Endothelial cell (in vitro differentiated cells): ENCODE data around the gene RAB25. TPM values are rescaled to one million over a fixed set of nuclear protein-coding genes. Genes with fewer than 3 reads are reported as not detected.

Experiments
- DNase-seq: peaks from one replicate; pipeline ENCODE4 v3.0.0; 2021; ENCODE audit warnings: low spot score
- H3K27ac Mint-ChIP-seq: one replicate; pipeline ENCODE4 v1.8.0; 2021; ENCODE audit warnings: mixed read lengths, inconsistent platforms; ENCODE audit not compliant: unreplicated experiment
- H3K27me3 Mint-ChIP-seq: one replicate; pipeline ENCODE4 v1.8.0; 2021; ENCODE audit warnings: mild to moderate bottlenecking, moderate library complexity, mixed read lengths, inconsistent platforms; ENCODE audit not compliant: unreplicated experiment
- H3K36me3 Mint-ChIP-seq: one replicate; pipeline ENCODE4 v1.8.0; 2021; ENCODE audit warnings: mild to moderate bottlenecking, low read depth, mixed read lengths, inconsistent platforms; ENCODE audit not compliant: unreplicated experiment
- H3K4me1 Mint-ChIP-seq: one replicate; pipeline ENCODE4 v1.8.0; 2021; ENCODE audit warnings: mild to moderate bottlenecking, mixed read lengths, inconsistent platforms; ENCODE audit not compliant: unreplicated experiment
- H3K4me3 Mint-ChIP-seq: one replicate; pipeline ENCODE4 v1.8.0; 2021; ENCODE audit warnings: mild to moderate bottlenecking, mixed read lengths, inconsistent platforms; ENCODE audit not compliant: unreplicated experiment
- H3K9me3 Mint-ChIP-seq: one replicate; pipeline ENCODE4 v1.8.0; 2021; ENCODE audit warnings: mixed read lengths, inconsistent platforms; ENCODE audit not compliant: unreplicated experiment
- CTCF ChIP-seq: fragments of 200-600 bp; sonication (generic); IDR thresholded peaks from one replicate; pipeline ENCODE4 v1.5.0; 2021; ENCODE audit warnings: antibody characterized with exemption; ENCODE audit not compliant: unreplicated experiment
- total RNA-seq: library from RNA; stranded (reverse); fragmentation: NEBNext Ultra II Directional; extraction: Animal tissue kit (Norgen Biotek cat#: 25700); gene quantifications from one replicate; pipeline ENCODE4 v1.2.1, GENCODE V29; 2021; ENCODE audit not compliant: unreplicated experiment

Gene RAB25
- total RNA-seq, 1 donor from 2014 or later = 1.6 TPM

GRCh38 chr1:156104861-156105832, 44.2 kb downstream of the RAB25 start:
- Mint-ChIP-seq H3K27me3 (peaks cover 26% of the 10 kb centered on the region), H3K36me3 (peaks cover 12% of the 10 kb centered on the region), H3K9me3 (no peaks in the 10 kb centered on the region), H3K4me3 (peak overlapping the region; percentile 81), H3K4me1 (peaks cover 64% of the 10 kb centered on the region), H3K27ac (peak overlapping the region; percentile 98)
- TF ChIP-seq CTCF = no peak
- no peak for DNase-seq

- peak overlapping the region; percentile 100 for H3K27ac Mint-ChIP-seq
- no peaks in the 10 kb centered on the region for H3K36me3 Mint-ChIP-seq
- H3K27me3 Mint-ChIP-seq = peaks cover 27% of the 10 kb centered on the region
- DNase-seq = no peak
- peaks cover 48% of the 10 kb centered on the region for H3K4me1 Mint-ChIP-seq
- no peaks in the 10 kb centered on the region for H3K9me3 Mint-ChIP-seq
- no peak for TF ChIP-seq CTCF
- peak overlapping the region; percentile 86 for H3K4me3 Mint-ChIP-seq
Measured at GRCh38 chr1:156106624-156107488, 45.9 kb downstream of the RAB25 start.

- Mint-ChIP-seq H3K27ac (no peak overlapping the region), H3K27me3 (peaks cover 22% of the 10 kb centered on the region), H3K36me3 (no peaks in the 10 kb centered on the region), H3K4me3 (no peak overlapping the region), H3K9me3 (no peaks in the 10 kb centered on the region), H3K4me1 (peaks cover 40% of the 10 kb centered on the region)
- no peak for TF ChIP-seq CTCF
- DNase-seq = no peak
Measured at GRCh38 chr1:156108057-156108456, 47.1 kb downstream of the RAB25 start.

GRCh38 chr1:156108664-156109241, 47.8 kb downstream of the RAB25 start:
- no peaks in the 10 kb centered on the region for H3K36me3 Mint-ChIP-seq
- no peak overlapping the region for H3K27ac Mint-ChIP-seq
- peaks cover 23% of the 10 kb centered on the region for H3K27me3 Mint-ChIP-seq
- H3K9me3 Mint-ChIP-seq = no peaks in the 10 kb centered on the region
- no peak overlapping the region for H3K4me3 Mint-ChIP-seq
- DNase-seq = no peak
- no peak for TF ChIP-seq CTCF
- H3K4me1 Mint-ChIP-seq = peaks cover 35% of the 10 kb centered on the region
